ENCODE data around the gene RNF145.

DNA sequence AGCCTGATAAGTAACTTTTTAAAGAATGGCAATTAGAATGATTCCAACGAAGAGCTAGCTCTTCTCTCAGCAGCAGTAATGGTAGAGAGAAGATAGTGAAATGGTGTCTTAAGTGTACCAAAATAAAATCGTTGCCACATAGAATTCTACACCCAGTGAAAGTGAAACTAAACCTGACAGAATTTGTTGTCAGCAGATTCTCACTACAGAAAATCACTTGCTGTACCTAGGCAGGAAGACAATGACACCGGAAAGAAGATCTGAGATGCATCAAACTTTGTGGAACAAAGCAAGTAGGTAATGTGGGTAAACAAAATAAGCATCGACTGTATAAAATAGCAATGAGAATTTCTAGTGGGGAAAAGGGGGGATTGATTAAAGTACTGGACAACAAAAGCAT, 88.9 kb downstream of the RNF145 start:
- no peak for TF ChIP-seq SUZ12 (IDR thresholded peaks at IDR 0.05; ENCODE audit: extremely low read depth, insufficient read depth, insufficient read length)
- no peak for TF ChIP-seq YY1 (IDR thresholded peaks at IDR 0.05; ENCODE audit: insufficient read depth, insufficient read length)
- no peak for TF ChIP-seq ZNF274 (IDR thresholded peaks at IDR 0.05; ENCODE audit: low read depth, low read length)

Measured in NT2/D1 (cell line).